Ectodermal cell (in vitro differentiated cells): ENCODE measurements around the gene GPX5.
"Not testable (repeated sequence)": the region's sequence is repeated elsewhere in the genome, so short reads cannot be mapped to it uniquely, and the experiment has no call there.

Experiments
- H3K27ac ChIP-seq: 2 replicates; pipeline ENCODE4 v1.7.0; 2013; ENCODE audit warnings: mild to moderate bottlenecking, low read depth, low read length; ENCODE audit not compliant: insufficient read depth, poor library complexity, severe bottlenecking
- H3K27me3 ChIP-seq: 2 replicates; pipeline ENCODE4 v1.7.0; 2013; ENCODE audit warnings: mild to moderate bottlenecking, low read length; ENCODE audit not compliant: insufficient read depth, control insufficient read depth, poor library complexity, severe bottlenecking
- H3K36me3 ChIP-seq: one replicate; pipeline ENCODE4 v1.7.0; 2013; ENCODE audit warnings: low read length; ENCODE audit not compliant: control insufficient read depth, insufficient read depth
- H3K4me1 ChIP-seq: one replicate; pipeline ENCODE4 v1.7.0; 2013; ENCODE audit warnings: low read length; ENCODE audit not compliant: control insufficient read depth, insufficient read depth
- H3K4me3 ChIP-seq: 2 replicates; pipeline ENCODE4 v1.7.0; 2013; ENCODE audit warnings: low read depth, low read length, control low read depth; ENCODE audit not compliant: insufficient read depth
- H3K9me3 ChIP-seq: 2 replicates; pipeline ENCODE4 v1.7.0; 2013; ENCODE audit warnings: mild to moderate bottlenecking, low read length, moderate library complexity; ENCODE audit not compliant: control insufficient read depth
- WGBS, 2 experiments: methylation state at CpG; one replicate each; pipeline ENCODE4 v1.1.7; 2013; ENCODE audit warnings: missing lambda C conversion rate in 2 of 2; 5-methylcytosine and 5-hydroxymethylcytosine counted together

GPX5 gene

GRCh38 chr6:28491984-28492317, 33.7 kb upstream of the GPX5 start:
- no peak overlapping the region for H3K27ac ChIP-seq
- H3K9me3 ChIP-seq: no peaks in the 10 kb centered on the region
- no peaks in the 10 kb centered on the region for H3K36me3 ChIP-seq
- no peak overlapping the region for H3K4me3 ChIP-seq
- no peaks in the 10 kb centered on the region for H3K27me3 ChIP-seq
- WGBS, 2 experiments: 90 to 96% methylated on average over 3 of the region's 3 CpGs
- H3K4me1 ChIP-seq: no peaks in the 10 kb centered on the region

- Histone ChIP-seq H3K4me3 (no peak overlapping the region), H3K27ac (no peak overlapping the region), H3K4me1 (peaks cover 10% of the 10 kb centered on the region), H3K9me3 (no peaks in the 10 kb centered on the region), H3K27me3 (no peaks in the 10 kb centered on the region), H3K36me3 (no peaks in the 10 kb centered on the region)
- 64 to 74% methylated on average over 2 of the region's 2 CpGs for WGBS, 2 experiments
These were observed 29.4 kb upstream of the GPX5 start for GRCh38 chr6:28496099-28496779.

- H3K27me3 ChIP-seq: no peaks in the 10 kb centered on the region
- no peak overlapping the region for H3K27ac ChIP-seq
- WGBS, 2 experiments: 100% methylated on average over 1 of the region's 1 CpG; no CpG with 5 or more reads in 1 of the 2 experiments
- no peaks in the 10 kb centered on the region for H3K9me3 ChIP-seq
- no peak overlapping the region for H3K4me3 ChIP-seq
- no peaks in the 10 kb centered on the region for H3K36me3 ChIP-seq
- H3K4me1 ChIP-seq: peaks cover 10% of the 10 kb centered on the region
These were observed 28.4 kb upstream of the GPX5 start for GRCh38 chr6:28497306-28497705.

GRCh38 chr6:28497893-28498292, 27.8 kb upstream of the GPX5 start:
- Histone ChIP-seq H3K4me3 (no peak overlapping the region), H3K27ac (peak overlapping the region; percentile 9), H3K36me3 (no peaks in the 10 kb centered on the region), H3K9me3 (no peaks in the 10 kb centered on the region), H3K4me1 (peaks cover 10% of the 10 kb centered on the region), H3K27me3 (no peaks in the 10 kb centered on the region)
- WGBS, 2 experiments: 57 to 85% methylated on average over 2 to 3 of the region's 3 CpGs

DNA sequence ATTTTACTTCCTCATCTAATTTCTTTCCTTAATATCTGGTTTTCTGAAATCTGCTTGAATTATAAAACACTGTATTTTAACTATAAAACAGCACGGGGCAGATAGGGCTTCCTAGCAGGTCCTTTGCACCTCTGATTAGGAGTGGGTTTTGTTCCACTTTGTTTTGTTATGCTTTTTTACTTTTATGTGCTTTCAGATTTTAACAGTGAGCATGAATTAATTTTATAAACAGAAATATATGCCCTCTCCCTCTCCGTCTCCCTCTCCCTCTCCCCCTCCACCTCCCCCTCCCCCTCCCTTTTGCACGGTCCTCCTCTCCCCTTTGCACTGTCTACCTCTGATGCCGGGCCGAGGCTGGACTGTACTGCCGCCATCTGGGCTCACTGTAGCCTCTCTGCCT, 24.4 kb upstream of the GPX5 start:
- Histone ChIP-seq H3K9me3 (no peaks in the 10 kb centered on the region), H3K36me3 (no peaks in the 10 kb centered on the region), H3K27ac (no peak overlapping the region), H3K4me1 (peaks cover 13% of the 10 kb centered on the region), H3K27me3 (no peaks in the 10 kb centered on the region), H3K4me3 (no peak overlapping the region)
- WGBS, 2 experiments: 93% methylated on average over 5 to 6 of the region's 6 CpGs

DNA sequence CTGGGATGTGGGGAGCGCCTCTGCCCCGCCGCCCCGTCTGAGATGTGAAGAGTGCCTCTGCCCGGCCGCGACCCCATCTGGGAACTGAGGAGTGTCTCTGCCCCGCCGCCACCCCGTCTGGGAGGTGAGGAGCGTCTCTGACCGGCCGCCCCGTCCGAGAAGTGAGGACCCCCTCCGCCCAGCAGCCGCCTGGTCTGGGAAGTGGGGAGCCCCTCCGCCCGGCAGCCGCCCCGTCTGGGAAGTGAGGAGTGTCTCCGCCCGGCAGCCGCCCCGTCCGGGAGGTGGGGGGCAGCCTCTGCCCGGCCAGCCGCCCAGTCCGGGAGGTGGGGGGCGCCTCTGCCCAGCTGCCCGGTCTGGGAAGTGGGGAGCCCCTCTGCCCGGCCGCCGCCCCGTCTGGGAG, 23.5 kb upstream of the GPX5 start:
- H3K27me3 ChIP-seq, H3K9me3 ChIP-seq, H3K36me3 ChIP-seq, H3K4me3 ChIP-seq, H3K27ac ChIP-seq: not testable (repeated sequence)
- 94% methylated on average over 35 of the region's 35 CpGs for WGBS, 2 experiments
- peaks cover 17% of the 10 kb centered on the region for H3K4me1 ChIP-seq

GRCh38 chr6:28502709-28503305, 22.9 kb upstream of the GPX5 start:
- not testable (repeated sequence) for H3K4me3 ChIP-seq, H3K9me3 ChIP-seq, H3K27me3 ChIP-seq, H3K36me3 ChIP-seq, H3K27ac ChIP-seq
- peaks cover 14% of the 10 kb centered on the region for H3K4me1 ChIP-seq
- WGBS, 2 experiments: 77 to 79% methylated on average over 7 of the region's 7 CpGs

DNA sequence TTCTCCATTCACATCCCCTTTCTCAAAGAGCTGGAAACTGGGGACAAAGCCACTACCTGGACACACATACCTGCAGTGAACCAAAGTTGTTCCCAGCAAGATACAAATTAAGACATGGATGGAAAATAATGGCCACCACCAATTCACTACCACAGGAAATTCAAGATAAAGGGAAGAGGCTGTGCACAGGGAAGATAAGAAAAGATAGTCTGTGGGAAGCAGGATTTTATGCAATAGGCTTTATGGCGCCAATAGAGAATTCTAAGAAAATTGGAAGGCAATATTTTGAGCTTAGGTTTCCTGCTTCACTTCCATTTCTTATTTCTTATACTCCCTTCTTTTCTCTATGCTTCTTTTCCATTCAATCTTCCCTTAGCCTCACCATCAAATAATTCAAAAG, 19.9 kb upstream of the GPX5 start:
- Histone ChIP-seq H3K9me3 (no peaks in the 10 kb centered on the region), H3K36me3 (no peaks in the 10 kb centered on the region), H3K27me3 (no peaks in the 10 kb centered on the region), H3K27ac (no peak overlapping the region), H3K4me1 (peaks cover 7% of the 10 kb centered on the region), H3K4me3 (no peak overlapping the region)
- 94 to 100% methylated on average over 1 of the region's 1 CpG for WGBS, 2 experiments

DNA sequence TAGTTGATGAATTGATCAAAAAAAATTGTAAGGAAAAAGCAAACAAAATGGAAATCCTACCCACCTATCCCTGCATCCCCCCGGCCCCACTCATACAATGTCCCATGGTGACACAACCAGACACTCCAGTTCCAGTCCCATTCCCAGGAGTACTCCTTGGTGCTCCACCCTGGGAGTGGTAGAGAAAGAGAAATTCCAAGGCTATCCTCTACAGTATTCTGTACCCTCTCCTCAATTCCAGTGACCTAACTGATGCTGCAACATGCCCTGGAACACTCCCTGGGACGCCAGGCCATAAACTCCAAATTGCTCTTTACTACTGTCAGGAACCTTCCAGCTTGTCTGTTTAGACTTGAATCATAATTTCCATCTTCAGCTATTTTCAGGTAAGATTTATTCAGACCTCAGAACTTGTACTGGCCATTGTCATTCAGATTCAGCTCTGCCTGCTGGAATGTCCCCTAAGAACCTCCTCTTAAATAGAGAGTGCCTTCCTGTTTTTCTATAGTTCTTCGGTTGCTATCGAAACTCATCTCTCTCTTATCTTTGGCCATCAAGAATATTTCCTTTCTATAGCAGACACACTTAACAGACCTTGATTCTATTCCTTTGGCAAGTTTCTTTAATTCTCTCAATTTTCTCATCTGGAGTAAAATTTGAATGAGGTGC, 18.7 kb upstream of the GPX5 start:
- WGBS, 2 experiments: 73 to 77% methylated on average over 4 of the region's 4 CpGs
- Histone ChIP-seq H3K4me1 (peaks cover 7% of the 10 kb centered on the region), H3K36me3 (no peaks in the 10 kb centered on the region), H3K27me3 (no peaks in the 10 kb centered on the region), H3K4me3 (no peak overlapping the region), H3K27ac (no peak overlapping the region), H3K9me3 (no peaks in the 10 kb centered on the region)

GRCh38 chr6:28511628-28512300, 13.9 kb upstream of the GPX5 start:
- no peak overlapping the region for H3K27ac ChIP-seq
- WGBS, 2 experiments: 95% methylated on average over 51 of the region's 51 CpGs
- no peaks in the 10 kb centered on the region for H3K36me3 ChIP-seq
- no peak overlapping the region for H3K4me3 ChIP-seq
- peaks cover 4% of the 10 kb centered on the region for H3K4me1 ChIP-seq
- no peaks in the 10 kb centered on the region for H3K27me3 ChIP-seq
- H3K9me3 ChIP-seq: no peaks in the 10 kb centered on the region
